ENCODE results near the gene ZNF628.

DNA sequence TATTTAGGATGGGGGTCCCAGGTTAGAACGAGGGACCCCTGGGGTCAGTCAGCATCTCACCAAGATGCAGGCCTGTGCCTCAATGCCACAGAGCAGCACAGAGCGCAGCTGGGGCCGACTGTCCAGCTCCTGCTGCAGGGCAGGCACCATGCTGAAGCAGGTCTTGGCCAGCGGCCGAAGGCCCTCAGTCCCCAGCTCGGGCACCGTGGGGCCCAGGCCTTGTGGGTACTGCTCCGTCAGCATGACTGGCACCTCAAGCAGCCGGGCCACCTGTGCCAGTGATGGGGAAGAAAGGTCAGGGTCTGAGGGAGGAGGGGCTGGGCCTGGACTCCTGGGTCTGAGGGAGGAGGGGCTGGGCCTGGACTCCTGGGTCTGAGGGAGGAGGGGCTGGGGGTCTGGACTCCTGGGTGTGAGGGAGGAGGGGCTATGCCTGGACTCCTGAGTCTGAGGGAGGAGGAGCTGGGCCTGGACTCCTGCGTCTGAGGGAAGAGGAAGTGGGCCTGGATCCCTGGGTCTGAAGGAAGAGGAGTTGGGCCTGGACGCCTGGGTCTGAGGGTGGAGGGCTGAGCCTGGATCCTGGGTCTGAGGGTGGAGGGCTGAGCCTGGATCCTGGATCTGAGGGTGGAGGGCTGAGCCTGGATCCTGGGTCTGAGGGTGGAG lies 20.7 kb upstream of the ZNF628 start:
- TF ChIP-seq POLR2A (IDR thresholded peaks at IDR 0.05; ENCODE audit: low read depth, low read length), result no peak
- no peak for TF ChIP-seq POU2F2 (IDR thresholded peaks at IDR 0.05; ENCODE audit: low read depth, low read length)

Measured in GM12891 (cell line).